Fibroblast of skin of right quadriceps (primary cell): ENCODE measurements around the gene STARD9.
A peak's percentile ranks its signal among the peaks of the same experiment; 100 is the strongest.
"Not testable (repeated sequence)": the region's sequence is repeated elsewhere in the genome, so short reads cannot be mapped to it uniquely, and the experiment has no call there.

Experiments used
- DNase-seq: peaks from one replicate; pipeline ENCODE4 v3.0.0-alpha.2; 2013

STARD9 gene

GRCh38 chr15:42632105-42632675, 56.8 kb downstream of the STARD9 start:
- DNase-seq = no peak

GRCh38 chr15:42640109-42640508, 64.7 kb downstream of the STARD9 start:
- DNase-seq = no peak

DNA sequence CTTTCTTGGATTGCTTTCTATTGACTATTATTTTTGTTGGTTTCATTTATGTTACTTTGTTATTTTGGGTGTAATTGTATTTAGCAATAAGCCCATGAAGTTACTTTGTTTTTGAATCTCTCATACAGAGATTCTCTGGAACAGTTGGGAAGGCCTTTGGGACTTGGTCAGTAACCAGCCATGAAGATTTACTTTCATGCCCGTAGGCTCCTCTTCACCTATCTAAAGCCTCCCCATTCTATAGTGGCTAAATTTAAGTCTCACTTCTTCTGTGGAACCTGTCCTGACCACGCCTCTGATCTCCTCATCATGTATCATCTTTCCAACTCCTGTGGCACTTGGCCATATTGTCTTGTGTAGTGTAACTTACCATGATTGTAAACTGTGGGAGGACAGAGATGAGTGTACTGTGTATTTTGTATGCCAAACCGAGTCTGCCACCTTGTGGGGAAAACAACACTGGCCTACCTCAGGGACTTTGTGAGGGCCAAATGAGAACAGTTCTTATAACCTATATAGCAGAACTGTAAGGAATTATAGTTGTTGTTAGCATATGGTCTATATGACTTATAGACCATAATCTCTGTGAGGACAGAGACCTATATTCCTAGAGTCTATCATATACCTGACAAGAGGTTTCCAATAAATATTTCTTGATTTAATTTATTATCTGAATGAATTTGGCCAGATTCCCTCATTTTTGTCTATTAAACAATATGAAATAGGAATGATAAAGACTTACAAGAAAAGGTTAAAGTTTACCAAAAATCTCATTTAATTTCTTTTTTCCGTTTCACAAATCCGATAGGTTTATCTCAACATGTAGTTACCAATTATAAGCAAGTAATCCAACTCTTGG, 75.0 kb downstream of the STARD9 start:
- DNase-seq = peak; percentile 80

- no peak for DNase-seq
Observed at GRCh38 chr15:42665827-42666226, 90.4 kb downstream of the STARD9 start.

- no peak for DNase-seq
Observed at GRCh38 chr15:42667855-42668254, 92.4 kb downstream of the STARD9 start.

DNA sequence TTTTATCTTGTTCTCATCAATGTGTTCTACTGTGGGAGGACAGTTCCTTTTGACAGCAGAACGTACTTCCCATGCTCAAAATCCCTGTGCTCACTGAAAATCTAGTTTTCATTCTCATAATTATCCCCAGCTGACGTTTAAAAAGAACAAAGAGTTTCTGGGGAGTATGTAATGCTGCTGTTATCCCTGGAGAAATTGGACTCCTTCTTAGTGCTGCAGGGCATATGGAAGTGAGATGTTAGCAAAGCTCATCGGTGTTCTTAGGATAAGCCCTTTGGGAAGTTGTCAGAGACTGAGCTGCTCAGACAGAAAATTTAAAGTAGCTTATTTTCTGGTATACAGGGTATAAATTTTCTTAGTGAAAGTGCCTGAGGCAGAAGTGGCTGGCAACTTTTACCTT, 95.0 kb downstream of the STARD9 start:
- no peak for DNase-seq

GRCh38 chr15:42672444-42672843, 97.0 kb downstream of the STARD9 start:
- no peak for DNase-seq

- DNase-seq = no peak
Observed at GRCh38 chr15:42674472-42674871, 99.1 kb downstream of the STARD9 start.

DNA sequence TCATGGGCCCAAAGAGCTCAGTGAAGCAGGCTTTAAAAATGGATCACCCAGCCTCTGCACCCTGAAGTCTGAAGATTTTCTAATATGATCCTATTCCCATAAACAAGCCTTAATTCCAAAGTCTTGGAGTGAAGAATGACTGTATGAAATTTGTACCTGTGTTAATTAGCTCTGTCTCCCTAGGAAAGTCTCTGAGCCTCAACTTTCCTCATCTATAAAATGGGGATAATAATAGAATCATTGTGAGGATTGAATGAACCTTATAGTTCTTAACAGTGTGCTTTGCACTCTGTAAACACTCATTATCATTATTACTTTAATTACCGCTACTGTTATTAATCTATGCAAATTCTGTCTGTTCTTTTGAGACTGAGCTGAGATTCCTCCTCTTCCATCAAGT, 99.6 kb downstream of the STARD9 start:
- no peak for DNase-seq

DNA sequence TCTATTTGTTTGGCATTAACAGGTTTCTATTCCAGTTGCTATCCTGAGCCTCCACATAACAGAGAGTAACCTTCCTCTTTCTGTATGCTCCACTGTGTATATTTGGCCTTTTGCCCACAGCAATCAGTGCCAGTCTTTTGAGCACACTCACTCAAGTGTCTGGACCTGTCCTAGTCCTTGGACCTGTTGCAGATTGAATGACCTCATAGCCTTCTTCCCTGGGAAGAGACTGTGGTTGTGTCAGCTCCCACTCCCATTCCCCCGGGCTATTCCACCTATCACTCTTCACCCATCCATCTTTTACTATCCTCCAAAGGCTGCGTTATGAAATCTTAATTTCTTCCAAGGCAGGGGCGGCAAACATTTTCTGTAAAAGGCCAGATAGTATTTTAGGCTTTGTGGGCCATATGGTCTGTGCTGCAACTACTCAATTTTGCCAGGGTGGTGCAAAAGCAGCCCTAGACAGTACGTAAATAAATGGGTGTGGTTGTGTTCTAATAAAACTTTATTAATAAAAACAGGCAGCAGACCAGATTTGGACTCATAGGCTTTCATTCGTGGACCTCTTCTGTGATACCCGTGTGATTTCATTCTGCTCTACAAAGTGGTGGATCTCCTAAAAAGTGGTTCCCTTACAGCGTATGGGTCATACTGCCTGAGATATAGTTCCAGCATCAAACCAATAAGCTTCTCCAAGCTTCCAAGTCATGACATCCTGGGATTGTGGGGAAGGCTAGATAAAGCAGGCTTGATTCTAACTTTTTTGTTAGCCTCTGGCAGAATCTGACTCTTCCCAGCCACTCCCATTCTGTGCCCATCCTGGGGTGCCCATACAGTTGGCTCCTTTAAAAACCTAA, 104.1 kb downstream of the STARD9 start:
- DNase-seq = no peak

GRCh38 chr15:42680142-42680482, 104.7 kb downstream of the STARD9 start:
- DNase-seq = not testable (repeated sequence)

GRCh38 chr15:42681119-42681518, 105.7 kb downstream of the STARD9 start:
- no peak for DNase-seq

DNA sequence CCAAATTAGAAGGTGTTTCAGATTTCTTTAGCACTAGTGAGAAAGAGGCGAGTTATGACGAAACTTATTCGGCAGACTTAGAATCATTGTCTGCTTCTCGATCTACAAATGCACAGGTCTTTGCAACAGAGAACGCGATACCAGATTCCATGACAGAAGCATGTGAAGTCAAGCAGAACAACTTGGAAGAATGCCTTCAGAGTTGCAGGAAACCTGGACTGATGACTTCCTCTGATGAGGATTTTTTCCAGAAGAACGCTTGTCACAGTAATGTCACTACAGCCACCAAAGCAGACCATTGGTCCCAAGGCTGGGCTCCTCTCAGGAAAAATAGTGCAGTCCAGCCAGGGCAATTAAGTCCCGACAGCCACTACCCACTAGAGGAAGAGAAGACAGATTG, 110.9 kb downstream of the STARD9 start:
- DNase-seq = no peak

- no peak for DNase-seq
Observed at GRCh38 chr15:42687740-42688139, 112.3 kb downstream of the STARD9 start.

- DNase-seq = no peak
Observed at GRCh38 chr15:42688301-42688700, 112.9 kb downstream of the STARD9 start.

DNA sequence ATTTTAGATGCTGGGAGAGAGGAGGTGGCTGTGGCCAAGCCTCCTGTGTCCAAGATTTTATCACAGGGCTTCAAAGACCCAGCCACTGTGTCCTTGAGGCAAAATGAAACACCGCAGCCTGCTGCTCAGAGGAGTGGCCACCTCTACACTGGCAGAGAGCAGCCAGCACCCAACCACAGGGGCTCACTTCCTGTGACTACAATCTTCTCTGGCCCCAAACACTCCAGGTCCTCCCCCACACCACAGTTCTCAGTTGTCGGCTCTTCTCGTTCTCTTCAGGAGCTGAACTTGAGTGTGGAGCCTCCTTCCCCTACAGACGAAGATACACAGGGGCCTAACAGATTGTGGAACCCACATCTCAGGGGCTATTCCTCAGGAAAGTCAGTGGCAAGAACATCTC, 115.9 kb downstream of the STARD9 start:
- DNase-seq = no peak

DNA sequence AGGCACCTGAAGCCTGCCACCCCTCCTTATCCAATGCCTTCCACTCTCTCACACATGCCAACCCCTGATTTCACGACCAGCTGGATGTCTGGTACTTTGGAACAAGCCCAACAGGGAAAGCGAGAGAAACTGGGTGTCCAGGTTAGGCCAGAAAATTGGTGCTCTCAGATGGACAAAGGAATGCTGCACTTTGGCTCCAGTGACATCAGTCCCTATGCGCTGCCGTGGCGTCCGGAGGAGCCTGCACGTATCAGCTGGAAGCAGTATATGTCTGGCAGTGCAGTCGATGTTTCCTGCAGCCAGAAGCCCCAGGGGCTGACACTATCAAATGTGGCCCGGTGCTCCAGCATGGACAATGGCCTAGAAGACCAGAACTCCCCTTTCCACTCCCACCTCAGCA, 116.4 kb downstream of the STARD9 start:
- DNase-seq = no peak

GRCh38 chr15:42692536-42692935, 117.1 kb downstream of the STARD9 start:
- no peak for DNase-seq

DNA sequence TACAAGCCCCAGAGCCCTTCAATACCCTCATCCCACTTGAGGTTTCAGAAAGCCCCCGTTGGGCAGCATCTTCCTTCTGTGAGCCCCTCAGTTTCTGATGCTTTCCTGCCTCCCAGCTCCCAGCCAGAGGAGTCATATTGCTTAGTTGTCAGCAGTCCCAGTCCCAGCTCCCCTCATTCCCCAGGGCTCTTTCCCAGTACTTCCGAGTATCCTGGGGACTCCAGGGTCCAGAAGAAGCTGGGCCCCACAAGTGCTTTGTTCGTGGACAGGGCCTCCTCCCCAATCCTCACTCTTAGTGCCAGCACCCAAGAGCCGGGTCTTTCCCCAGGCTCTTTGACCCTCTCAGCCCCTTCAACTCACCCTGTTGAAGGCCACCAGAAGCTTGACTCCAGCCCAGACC, 117.6 kb downstream of the STARD9 start:
- no peak for DNase-seq

- DNase-seq = no peak
Observed at GRCh38 chr15:42693496-42693895, 118.1 kb downstream of the STARD9 start.

DNA sequence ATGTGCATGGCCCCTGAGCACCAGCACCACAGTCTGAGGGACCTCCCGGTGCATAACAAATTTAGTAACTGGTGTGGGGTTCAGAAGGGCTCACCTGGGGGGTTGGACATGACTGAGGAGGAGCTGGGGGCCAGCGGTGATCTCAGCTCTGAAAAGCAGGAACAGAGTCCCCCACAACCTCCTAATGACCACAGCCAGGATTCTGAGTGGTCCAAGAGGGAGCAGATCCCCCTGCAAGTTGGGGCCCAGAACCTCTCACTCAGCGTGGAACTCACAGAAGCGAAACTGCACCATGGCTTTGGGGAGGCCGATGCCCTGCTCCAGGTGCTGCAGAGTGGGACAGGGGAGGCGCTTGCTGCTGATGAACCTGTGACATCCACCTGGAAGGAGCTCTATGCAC, 118.5 kb downstream of the STARD9 start:
- no peak for DNase-seq

DNA sequence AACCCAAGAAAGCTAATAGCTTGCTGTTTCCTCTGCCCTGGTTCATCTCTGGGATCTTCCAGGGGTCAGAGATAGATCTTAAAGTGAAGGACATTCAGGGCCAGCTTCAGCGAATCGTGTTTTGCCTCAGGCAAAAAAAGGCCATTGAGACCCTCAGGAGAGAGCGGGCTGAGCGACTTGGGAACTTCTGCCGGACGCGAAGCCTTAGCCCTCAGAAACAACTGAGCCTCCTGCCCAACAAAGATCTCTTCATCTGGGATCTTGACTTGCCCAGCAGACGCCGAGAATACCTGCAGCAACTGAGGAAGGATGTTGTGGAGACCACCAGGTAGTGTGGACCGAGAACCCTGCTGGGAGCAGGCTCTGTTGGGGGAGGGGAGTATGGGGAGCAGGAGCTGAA, 119.0 kb downstream of the STARD9 start:
- DNase-seq = no peak

- no peak for DNase-seq
Observed at GRCh38 chr15:42695527-42696071, 120.2 kb downstream of the STARD9 start.

- DNase-seq = no peak
Observed at GRCh38 chr15:42696626-42697025, 121.2 kb downstream of the STARD9 start.
